ENCODE measurements around the gene RELCH. TPM values are rescaled to one million over a fixed set of nuclear protein-coding genes. Genes with fewer than 3 reads are reported as not detected.

The RELCH gene
- total and polyA plus RNA-seq, 9 donors, result 11.2 to 32.7 (median 23.6) TPM

GRCh38 chr18:62348474-62348873 is 161.4 kb downstream of the RELCH start:
- H3K9me3 ChIP-seq, result no peaks in the 10 kb centered on the region
- intact Hi-C loops (cut with DNase I), result no loop called here
- no peak overlapping the region for H3K4me3 ChIP-seq
- H3K27ac ChIP-seq, result no peak overlapping the region
- WGBS, 3 donors, result 68 to 72% (median 71%) methylated on average over 4 of the region's 4 CpGs
- TF ChIP-seq EP300 (IDR thresholded peaks at IDR 0.05) (no peak), POLR2A (IDR thresholded peaks at IDR 0.05) (no peak), CTCF (IDR thresholded peaks at IDR 0.05) (no peak)
- H3K36me3 ChIP-seq, result no peaks in the 10 kb centered on the region
- H3K4me1 ChIP-seq (ENCODE audit: insufficient read depth), result no peaks in the 10 kb centered on the region
- DNase-seq, result no peak
- no peaks in the 10 kb centered on the region for H3K27me3 ChIP-seq

GRCh38 chr18:62353170-62353569 is 166.1 kb downstream of the RELCH start:
- Histone ChIP-seq H3K27me3 (no peaks in the 10 kb centered on the region), H3K4me1 (ENCODE audit: insufficient read depth) (no peaks in the 10 kb centered on the region), H3K27ac (no peak overlapping the region), H3K9me3 (no peaks in the 10 kb centered on the region), H3K36me3 (no peaks in the 10 kb centered on the region), H3K4me3 (no peak overlapping the region)
- no peak for TF ChIP-seq EP300 (IDR thresholded peaks at IDR 0.05)
- TF ChIP-seq POLR2A (IDR thresholded peaks at IDR 0.05), result no peak
- no peak for TF ChIP-seq CTCF (IDR thresholded peaks at IDR 0.05)
- DNase-seq, result no peak
- WGBS, 3 donors, result 75 to 90% (median 88%) methylated on average over 7 of the region's 7 CpGs
- intact Hi-C loops (cut with DNase I), result no loop called here

- H3K4me3 ChIP-seq, result no peak overlapping the region
- H3K4me1 ChIP-seq (ENCODE audit: insufficient read depth), result no peaks in the 10 kb centered on the region
- no peaks in the 10 kb centered on the region for H3K27me3 ChIP-seq
- intact Hi-C loops (cut with DNase I), result no loop called here
- DNase-seq, result no peak
- H3K27ac ChIP-seq, result no peak overlapping the region
- H3K9me3 ChIP-seq, result no peaks in the 10 kb centered on the region
- TF ChIP-seq POLR2A (IDR thresholded peaks at IDR 0.05) (no peak), CTCF (IDR thresholded peaks at IDR 0.05) (no peak), EP300 (IDR thresholded peaks at IDR 0.05) (no peak)
- H3K36me3 ChIP-seq, result no peaks in the 10 kb centered on the region
- WGBS, 3 donors, result 91 to 94% (median 94%) methylated on average over 29 of the region's 29 CpGs
These were observed 167.1 kb downstream of the RELCH start for GRCh38 chr18:62354151-62354550.

- H3K27ac ChIP-seq, result no peak overlapping the region
- intact Hi-C loops (cut with DNase I), result no loop called here
- H3K36me3 ChIP-seq, result no peaks in the 10 kb centered on the region
- TF ChIP-seq EP300 (IDR thresholded peaks at IDR 0.05), result no peak
- no peak for TF ChIP-seq POLR2A (IDR thresholded peaks at IDR 0.05)
- no peak for TF ChIP-seq CTCF (IDR thresholded peaks at IDR 0.05)
- H3K27me3 ChIP-seq, result no peaks in the 10 kb centered on the region
- no peak overlapping the region for H3K4me3 ChIP-seq
- WGBS, 3 donors, result 62 to 72% (median 67%) methylated on average over 5 of the region's 5 CpGs
- no peaks in the 10 kb centered on the region for H3K9me3 ChIP-seq
- DNase-seq, result no peak
- H3K4me1 ChIP-seq (ENCODE audit: insufficient read depth), result no peaks in the 10 kb centered on the region
These were observed 170.1 kb downstream of the RELCH start for GRCh38 chr18:62357079-62357719.

Small RNA genes lying within 50 kb of the gene (small RNA-seq; reads per million reads assigned to genes)
- gene RF00019, result not detected

Other genes with a start within 250 kb of the RELCH start
- 10 to 100 TPM; 17.7 to 29.1 (median 26.1) TPM for gene PIGN, start 199 bp upstream of the RELCH start, total RNA-seq
- 10 to 100 TPM in 1 of 2 donors, 1 to 10 TPM in 1; 8.0 to 15.4 TPM for gene PIGN, start 199 bp upstream of the RELCH start, polyA plus RNA-seq
- 1 to 10 TPM; 1.4 to 9.2 (median 1.9) TPM for gene TNFRSF11A, start 138.1 kb downstream of the RELCH start, total RNA-seq
- 1 to 10 TPM in 1 of 2 donors, under 1 TPM in 1; 0.70 to 1.8 TPM for gene TNFRSF11A, start 138.1 kb downstream of the RELCH start, polyA plus RNA-seq

Data from ovary (tissue), 9 donors.